HG02973 (cell line): ENCODE measurements around the gene SNCAIP.
"Not testable (repeated sequence)": the region's sequence is repeated elsewhere in the genome, so short reads cannot be mapped to it uniquely, and the experiment has no call there.

Experiments used
- ATAC-seq: cut with Tn5 transposase; IDR thresholded peaks from one replicate; pipeline ENCODE4 v1.9.1; 2021; ENCODE audit warnings: moderate library complexity; ENCODE audit not compliant: unreplicated experiment

Gene SNCAIP

DNA sequence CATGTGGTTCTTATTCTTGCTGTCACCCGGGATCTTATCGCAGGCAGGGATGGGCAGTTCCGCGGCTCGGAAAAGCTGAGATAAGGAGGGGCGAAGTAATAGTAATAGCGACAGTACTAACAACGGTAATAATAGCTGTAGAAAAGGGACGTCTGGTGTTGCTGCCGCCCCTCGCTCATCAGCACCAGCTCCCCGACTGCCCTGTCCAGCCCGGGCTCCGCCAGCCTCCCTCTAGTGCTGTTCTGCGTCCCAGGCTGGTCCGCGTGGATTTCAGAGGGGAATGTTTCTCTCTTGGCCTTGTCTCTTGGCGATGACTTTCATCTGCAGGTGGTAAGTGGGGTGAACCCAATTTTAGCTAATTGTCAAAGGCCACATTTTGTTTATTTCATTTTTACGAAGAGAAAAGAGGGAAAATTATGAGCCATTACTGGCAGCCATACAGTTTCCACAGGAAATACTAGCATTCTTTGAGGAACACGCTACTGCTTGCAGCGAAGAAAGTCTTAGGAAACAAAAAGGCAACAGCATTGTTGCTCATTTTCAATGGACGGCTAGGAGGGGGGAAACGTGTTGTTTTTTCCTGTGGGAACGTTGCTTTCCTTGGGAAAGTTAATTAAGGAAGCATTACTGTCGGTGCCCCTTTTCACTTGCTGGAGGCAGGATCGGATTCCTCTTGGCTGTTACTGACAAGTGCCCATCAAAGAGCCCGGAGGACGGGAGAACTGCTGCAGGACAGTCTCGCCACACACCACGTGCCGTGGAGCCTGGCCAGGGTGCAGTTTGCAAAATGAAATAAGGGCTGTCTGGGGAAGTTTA, 762 bp downstream of the SNCAIP start:
- peak; percentile 14 for ATAC-seq

DNA sequence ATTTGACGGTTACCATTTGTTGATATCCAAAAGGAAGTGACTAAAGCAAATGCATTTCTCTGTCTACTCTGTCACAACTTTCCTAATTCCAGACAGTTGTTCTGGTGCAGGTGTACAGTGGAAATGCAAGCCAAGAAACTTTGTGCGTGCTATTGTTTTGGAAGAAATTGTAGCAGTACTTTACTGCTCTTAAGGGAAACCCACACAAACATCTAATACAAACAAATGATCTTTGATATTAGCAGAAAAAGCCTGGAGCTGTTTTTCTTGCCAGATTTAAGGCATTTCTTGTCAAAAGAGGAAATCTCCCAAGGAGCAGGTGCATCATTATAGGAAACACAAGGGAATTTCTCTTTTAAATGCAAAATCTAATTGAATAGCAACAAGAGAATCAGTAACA, 2.0 kb downstream of the SNCAIP start:
- ATAC-seq, result no peak

GRCh38 chr5:122315521-122315920, 3.5 kb downstream of the SNCAIP start:
- ATAC-seq, result no peak

GRCh38 chr5:122316656-122317055, 4.6 kb downstream of the SNCAIP start:
- no peak for ATAC-seq

GRCh38 chr5:122319897-122320296, 7.9 kb downstream of the SNCAIP start:
- ATAC-seq, result no peak

DNA sequence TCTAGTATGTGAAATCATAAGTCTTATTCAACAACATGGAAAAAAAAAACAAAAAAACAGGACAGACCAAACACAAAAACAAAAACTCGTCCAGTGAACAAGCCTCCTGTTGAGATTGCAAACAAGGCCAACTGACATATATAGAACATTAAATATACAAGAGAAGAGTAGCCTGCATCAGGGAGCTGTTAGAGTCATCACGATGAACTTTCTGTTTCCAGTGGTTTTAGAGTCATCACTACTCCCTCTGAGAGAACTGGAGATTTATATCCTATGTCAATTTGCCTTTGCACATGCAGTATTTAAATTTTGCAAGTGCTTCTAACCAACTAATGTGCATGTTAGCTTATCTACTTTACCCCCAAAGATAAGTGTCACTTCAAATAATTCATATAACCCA, 9.9 kb downstream of the SNCAIP start:
- ATAC-seq, result no peak

- ATAC-seq, result no peak
These were observed 10.9 kb downstream of the SNCAIP start for GRCh38 chr5:122322801-122323548.

DNA sequence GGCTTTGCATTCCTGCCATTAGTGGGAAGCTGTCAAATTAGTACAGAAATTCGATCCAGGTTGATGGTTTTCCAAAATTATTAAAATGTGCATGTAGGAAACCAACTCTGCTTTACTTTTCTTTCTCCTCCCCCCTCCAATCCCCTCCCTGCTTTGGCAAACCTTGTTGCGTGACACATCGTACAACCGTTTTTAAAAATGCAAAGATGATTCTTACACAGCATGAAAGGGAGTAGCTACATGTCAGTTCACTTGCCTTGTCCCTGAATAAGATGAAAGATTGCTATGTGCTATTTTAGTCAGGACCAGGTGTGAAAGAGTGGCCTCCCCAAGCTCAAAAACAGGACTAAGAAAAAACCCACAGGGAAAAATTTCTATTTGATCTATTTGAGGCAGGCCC, 11.7 kb downstream of the SNCAIP start:
- no peak for ATAC-seq

GRCh38 chr5:122327110-122327509, 15.1 kb downstream of the SNCAIP start:
- no peak for ATAC-seq

GRCh38 chr5:122330881-122331280, 18.8 kb downstream of the SNCAIP start:
- ATAC-seq, result no peak

DNA sequence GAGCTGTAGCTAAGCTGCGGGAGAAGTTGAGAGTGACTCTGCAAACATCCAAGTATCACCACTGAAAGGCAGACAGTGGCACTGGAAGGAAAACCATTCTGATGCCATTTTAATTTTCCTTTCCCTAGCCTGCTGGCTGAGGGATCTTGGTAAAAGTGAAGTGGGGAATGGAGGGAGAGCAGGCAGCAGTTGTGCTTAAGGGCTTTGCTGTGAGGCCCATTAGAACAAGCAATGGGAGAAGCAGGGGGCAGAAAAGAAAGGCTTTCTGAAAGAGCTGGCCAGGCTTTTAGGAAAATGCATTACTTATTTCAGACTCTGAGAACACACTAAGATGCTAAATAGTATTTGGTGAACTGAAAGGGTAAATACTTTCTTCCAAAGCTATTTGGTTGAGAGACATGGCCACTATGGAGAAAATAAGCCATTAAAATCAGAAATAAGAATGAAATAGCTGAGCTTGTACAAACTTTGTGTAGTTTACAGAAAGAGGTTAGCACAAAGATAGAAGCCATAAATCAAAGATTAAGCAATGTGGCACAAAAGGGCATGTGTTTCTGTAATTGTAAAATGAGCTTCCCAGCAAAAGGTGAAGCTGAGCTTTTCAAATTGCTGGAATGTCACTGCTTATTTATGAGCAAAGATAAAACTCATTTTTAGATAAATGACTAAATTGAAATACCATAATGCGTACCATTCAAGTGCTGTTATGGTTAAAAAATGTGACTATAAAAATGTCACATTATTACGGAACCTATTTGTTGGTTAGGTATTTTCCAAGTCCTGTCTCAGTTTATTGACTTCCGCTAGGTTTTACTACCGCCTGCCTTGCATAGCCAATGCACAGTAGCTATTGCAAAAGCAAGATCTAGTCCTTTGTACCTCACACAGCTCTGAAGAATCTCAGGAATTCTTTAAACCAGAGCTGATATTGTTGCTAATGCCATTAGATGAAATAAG, 20.8 kb downstream of the SNCAIP start:
- ATAC-seq, result no peak

GRCh38 chr5:122333564-122333963, 21.5 kb downstream of the SNCAIP start:
- no peak for ATAC-seq

DNA sequence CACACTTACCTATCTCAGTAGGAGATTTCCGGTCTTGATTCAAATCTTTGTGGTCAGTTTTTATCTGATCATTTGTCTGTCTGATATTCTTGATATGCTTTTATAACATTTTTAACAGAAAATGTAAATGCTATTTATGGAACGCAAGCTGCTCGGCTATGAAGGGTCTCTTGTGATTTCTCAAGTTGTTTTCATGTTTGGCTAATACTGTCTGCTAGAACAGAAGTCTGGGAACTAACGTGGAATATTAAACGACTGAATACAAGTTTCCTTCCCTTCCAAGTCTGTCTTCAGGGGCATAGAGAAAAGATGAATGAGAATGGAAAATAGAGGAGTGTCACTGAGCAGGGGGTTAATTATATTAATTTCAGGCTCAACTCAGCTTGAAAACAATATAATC, 27.6 kb downstream of the SNCAIP start:
- no peak for ATAC-seq

DNA sequence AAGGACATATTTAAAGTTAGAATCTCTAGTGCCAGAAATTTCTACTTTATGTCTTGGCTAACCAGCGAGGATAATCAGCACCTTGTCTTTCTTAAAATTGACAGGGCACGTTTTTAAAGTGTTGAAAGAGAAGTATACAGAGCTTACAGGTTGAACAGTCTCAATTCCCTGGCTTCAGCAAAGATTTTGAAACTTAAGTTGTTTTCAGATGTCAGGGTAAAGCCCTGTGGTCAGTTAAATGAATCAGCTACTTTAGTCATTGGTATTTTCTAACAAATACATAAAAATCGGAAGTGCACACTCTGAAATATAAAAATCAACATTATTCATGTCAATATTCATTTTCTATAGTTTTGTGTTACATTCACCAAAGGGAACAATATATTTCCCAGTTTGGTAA, 29.1 kb downstream of the SNCAIP start:
- no peak for ATAC-seq

- no peak for ATAC-seq
These were observed 30.2 kb downstream of the SNCAIP start for GRCh38 chr5:122342256-122342655.

DNA sequence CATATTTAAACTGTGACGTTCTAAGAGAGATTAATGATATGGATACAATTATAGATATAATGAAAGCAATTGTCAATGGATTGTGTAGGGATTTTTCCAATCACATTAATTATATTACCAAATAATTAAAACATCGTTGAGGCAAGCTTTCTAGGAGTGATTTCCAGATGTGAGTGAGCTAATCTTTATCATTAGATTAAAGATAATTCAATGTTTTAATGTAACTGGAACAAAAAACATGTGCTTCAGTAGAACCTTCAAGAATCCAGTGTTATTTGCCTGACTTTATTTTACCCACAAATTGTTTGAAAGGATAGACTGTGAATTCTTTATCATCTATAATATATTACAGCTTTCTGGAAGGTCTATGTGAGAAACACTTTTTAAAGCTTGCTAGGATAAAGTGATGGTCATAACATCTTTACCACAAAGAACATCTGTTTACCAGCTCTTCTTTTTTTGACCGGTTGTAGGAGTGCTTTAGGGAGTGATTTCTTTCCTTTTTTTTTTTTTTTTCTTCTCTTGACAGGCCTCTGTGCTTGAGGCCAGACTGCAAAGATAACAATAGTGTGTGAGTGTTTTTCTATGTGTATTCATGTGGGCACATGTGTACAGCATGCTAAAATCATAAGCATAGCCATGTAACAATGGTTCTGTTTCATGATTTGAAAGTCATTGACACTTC, 35.0 kb downstream of the SNCAIP start:
- ATAC-seq, result no peak

GRCh38 chr5:122350496-122350895, 38.5 kb downstream of the SNCAIP start:
- ATAC-seq, result no peak

DNA sequence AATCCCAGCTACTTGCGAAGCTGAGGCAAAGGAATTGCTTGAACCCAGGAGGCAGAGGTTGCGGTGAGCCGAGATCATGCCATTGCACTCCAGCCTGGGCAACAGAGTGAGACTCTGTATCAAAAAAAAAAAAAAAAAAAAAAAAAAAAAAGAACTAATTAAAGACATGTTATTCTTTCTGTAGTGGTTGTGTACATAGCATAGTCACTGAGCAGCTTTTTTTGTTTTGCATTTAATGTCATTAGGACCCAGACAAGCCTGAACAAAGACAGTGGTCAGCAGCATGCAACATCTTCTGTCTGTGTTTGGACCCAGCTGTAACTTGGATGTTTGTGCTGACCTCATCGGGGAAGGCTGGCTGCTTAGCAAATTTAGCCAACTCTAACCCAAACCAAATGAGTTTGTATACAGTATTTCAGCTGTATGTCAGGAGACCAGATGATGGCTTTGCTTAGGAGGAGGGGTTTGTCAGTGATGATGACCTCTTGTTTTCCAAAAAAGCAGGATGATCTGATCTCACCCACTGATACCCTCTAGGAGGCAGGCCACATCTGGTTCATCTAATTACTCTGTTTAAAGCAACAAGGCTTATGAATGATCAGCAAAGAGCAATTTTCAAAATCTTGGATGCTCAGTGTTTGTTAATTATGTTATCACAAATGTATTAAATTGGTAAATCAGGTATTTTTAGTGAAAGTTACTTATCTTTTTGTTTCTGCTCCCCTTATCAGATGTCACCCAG, 39.5 kb downstream of the SNCAIP start:
- no peak for ATAC-seq

DNA sequence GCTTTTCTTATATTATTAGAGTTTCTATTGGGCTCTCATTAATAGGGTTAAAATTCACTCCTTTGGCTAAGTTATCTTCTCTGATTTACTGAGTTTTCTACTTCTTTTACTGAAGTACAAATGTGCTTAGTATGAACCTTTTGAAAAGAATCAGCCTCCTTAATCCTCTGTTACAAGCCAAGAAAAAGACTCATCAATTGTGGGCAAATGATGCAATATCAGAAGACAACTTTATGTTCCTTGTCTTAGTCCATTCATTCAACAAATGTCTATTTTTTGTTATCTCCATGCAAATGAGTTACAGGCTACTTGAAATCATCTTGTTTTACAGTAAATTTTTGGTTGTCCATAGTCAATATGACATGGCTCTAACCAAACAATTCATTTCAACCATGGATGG, 40.3 kb downstream of the SNCAIP start:
- ATAC-seq, result no peak

- not testable (repeated sequence) for ATAC-seq
These were observed 41.3 kb downstream of the SNCAIP start for GRCh38 chr5:122353361-122353760.
